IPS-NIHi11 (cell line): ENCODE results near the gene ATXN7L2.
A peak's percentile ranks its signal among the peaks of the same experiment; 100 is the strongest.

Experiments
- DNase-seq: peaks from one replicate; pipeline ENCODE4 v3.0.0; 2012; ENCODE audit warnings: mixed read lengths, low spot score

The ATXN7L2 gene

DNA sequence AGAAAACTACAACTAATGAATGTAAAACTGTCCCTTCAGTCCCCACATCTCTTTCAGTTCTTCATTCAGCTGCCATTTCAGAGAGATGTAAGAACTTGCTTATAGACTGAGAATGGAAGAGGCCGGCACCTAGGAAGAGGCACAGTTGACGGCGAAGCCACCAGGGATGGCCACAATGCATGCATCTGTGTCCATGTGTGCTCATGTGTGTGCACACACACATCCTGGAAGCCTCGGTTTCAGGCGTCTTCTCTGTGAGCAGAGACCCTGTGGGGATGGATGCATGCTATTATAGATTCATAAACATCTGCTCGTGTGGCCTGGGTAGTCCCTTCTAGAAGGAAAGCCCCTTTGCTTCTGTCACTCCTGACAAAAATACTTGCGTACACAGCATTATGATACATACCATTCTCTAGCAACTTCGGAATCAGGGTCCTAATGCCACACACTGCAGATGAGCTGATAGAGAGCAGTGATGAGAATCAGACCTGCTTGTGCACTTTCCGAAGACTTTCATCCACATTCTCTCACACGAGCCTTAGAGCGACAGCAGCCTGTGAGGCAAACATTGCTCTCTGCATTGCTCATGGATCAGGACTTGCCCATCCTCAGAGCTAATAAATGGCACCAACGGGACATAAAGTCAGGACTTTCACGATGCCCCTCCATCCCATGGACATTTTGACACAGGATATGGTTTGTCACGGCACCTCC, 43.5 kb downstream of the ATXN7L2 start:
- DNase-seq, result no peak

DNA sequence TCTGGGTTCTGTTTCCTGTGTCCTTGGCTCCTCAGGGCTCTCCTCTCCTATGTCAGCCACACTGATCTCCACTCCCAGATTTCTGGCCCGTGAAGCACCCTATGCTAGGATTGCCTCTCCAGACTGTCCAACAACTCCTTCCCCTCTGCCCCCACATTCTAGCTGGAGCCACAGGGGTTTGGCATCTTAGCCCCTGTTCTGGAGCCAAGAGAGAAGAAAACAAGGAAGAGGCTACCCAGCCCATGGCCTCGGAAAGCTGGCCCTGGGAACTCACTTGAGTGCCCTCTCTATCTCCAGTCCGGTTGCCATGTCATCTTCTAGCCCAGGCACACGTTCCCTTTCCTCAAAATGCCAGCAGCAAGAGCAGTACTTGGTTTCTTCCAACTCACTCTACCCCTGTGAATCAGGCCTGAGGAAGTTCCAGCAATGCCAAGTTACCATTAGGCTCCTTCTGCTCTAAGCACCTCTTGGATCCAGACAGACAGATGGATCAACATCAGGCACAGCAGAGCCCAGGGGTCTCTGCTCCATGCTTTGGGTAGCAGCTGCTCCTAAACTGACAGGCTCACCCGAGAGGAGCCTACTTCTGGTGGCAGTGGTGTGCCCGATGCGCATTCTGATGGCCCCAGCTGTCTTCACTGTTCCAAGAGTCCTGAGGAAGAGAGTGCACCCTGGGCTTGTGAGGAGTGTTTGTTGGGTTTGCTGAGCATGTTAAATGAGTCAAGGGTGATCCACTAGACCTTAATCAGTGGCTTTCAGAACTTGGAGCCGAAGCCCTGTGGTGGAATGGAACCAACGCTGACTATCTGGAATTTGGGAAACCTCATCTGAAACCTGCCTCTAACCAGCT, 44.4 kb downstream of the ATXN7L2 start:
- DNase-seq, result no peak

DNA sequence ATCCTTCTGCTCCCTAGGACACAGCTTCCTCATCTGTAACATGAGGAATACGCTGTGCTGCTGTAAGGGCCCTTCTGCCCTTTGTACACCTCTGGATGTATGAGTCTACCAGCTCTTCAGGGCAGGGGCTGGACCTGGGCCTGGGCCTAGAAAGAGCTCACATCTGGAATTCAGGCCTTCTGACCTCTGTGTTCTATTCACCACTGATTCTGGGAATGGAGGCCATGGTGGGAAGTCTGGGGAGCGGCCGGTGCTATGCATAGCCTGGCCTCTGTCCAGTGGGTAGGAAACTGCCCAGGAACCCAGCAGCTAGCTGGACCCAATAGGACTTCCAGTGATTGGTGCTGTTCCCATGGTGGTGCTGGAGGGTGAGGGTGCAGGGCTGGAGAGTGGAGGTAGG, 45.0 kb downstream of the ATXN7L2 start:
- DNase-seq, result no peak

DNA sequence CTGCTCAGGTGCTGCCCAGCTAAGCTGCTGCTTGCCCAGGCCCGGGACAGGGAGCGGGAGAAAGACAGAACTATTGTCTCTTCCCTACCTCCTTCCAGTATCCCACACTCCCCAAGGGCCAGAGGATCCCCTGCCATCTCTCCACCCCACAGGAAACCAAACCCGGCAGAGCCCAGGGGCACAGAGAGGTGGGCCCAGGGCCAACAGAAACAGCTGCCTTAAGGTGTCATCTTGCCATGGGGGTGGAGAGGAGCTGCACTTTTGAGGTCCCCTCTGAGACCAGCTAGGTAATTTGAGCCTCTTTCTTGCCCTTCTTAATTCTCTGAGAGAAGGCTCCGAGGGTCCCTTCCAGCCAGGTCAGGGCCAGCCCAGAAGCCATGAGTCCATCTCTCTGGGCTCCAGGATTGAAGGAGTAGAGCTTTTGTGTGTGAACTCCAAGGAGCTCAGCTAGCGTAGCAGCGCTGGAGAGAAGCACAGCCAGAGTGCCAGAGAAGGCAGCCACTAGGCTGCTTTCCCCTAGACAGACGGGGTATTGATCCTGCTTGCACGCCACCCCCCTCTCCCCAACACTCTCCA, 46.3 kb downstream of the ATXN7L2 start:
- DNase-seq, result no peak

DNA sequence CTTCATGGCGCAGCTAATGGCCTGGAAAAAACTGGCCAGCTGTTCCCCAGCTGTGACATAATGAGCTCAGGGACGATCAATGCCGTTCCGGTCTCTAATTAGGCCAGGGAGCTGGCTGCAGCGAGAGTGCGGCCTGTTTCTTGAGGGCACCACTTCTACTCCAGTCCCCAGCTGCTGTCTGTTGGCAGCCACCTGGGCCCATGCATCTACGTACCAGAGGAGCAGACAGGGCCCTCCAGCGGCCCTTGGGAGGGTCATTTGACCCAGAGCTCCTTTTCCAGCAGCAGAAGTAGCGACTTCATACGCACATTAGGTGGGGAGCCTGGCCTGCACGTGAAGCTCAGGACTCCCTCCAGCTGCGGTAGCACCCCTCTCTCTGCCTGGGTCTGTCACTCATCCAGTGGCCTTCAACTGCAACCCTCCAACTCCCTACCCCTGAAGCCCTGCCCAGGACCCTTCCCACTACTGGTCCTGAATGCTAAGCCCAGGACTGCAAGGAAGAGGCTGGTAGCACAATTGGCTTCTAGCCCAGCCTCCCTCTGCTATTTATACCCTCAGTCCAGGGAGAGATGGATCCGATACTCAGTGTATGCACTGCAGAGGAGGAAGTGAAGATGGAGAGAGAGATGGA, 46.9 kb downstream of the ATXN7L2 start:
- no peak for DNase-seq

DNA sequence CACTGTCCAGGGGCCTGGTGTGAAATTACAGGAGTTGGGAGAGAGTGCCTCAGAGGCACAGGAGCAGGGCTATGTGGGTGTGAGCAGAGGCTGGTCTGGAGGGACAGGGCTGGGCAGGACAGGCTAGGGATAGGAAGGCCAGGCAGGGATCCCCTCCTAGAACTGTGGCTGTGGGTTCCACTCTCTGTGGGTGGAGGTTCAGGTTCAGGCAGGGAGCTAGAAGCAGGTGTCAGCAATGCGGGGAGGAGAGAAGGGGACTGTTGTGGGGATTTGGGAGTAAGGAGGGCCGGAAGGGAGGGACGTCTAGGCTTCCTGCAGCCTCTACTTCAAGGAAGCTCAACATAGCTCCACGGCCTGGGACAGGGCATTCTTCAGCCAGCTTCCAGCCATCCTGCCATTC, 47.7 kb downstream of the ATXN7L2 start:
- DNase-seq, result no peak

DNA sequence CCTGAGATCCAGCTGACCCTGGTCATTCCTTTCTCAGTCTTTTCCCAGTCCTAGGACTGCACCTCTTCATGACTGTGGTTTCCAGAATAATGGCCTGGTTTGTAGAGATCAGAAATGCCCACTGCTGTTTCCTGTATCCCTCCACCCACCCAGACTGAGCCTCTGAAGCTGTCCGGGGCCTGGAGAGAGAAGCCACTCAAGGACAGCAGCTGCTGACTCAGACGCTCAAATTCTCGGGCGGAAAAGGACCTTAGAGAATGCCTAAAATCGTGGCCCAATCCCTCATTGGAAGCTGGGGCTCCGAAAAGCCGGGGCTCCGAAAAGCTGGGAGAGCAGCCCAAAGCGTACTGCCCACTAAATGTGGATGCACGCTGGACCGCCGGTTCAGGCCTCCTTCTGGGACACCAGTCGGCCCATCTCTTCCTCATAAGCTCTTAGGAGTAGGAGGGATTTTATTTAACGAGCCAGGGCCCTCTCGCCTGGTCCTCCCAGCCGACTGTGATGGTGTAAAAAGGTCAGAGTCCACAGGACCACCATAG, 48.2 kb downstream of the ATXN7L2 start:
- DNase-seq, result no peak

DNA sequence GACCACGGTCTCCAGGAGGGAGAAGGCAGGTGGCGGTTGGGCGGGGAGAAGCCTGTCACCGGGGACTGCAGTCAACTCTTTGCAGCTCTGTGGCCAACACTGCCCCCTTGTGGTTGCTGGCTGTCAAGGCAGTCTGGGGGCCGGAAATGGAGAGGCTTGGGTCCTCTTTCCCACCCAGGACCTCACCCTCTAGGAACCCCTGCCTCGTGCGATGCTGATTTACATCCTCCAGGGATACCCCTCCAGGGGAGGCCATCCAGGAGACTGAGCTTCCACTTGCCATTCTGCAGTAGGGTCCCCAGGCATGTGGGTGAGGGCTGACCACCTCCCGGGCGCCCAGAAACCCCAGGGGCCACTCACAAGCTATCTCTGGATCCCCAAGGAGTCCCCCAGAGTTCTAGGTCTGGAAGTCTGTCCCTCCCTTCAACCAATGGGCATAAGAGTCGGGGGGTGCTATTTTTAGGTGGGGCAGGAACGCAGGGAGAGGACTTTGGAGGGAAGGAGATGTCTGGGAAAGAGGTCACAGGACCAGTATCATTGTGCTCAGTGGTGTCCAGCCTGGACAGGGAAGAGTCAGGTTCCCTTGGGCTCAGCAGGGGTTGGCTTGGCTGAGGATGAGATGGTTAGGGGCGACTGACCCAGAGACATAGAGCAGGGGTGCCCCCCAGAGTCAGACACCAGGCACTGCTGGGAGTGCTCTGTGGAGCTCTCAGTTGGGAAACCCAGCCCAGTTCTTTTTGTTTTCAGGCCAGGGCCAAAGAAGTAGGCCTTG, 48.8 kb downstream of the ATXN7L2 start:
- peak; percentile 91 for DNase-seq

DNA sequence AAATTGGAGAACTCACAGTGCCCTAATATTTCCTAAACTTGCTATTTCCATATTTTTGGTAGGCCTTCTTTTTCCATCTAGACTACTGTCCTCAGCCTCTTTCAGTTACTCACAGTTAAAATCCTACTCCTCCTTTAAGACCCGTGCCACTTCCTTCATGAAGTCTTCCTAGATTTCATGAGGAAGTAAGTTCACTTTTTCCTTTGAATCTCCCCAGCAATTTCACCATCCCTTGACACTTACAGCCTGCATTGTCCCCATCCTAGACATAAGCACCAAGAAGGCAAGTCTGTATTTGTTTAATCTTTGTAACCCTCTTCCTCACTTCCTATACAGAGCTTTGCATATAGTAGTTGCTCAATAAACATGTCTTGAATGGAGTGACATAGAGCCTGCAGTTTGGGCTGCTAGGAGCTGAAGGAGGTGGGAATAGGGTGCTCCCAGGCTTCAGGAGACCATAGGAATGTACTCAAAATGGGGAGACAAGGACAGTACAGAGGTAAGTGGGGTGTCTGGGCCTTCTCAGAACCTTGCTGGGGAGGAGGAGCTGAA, 50.7 kb downstream of the ATXN7L2 start:
- DNase-seq, result no peak

DNA sequence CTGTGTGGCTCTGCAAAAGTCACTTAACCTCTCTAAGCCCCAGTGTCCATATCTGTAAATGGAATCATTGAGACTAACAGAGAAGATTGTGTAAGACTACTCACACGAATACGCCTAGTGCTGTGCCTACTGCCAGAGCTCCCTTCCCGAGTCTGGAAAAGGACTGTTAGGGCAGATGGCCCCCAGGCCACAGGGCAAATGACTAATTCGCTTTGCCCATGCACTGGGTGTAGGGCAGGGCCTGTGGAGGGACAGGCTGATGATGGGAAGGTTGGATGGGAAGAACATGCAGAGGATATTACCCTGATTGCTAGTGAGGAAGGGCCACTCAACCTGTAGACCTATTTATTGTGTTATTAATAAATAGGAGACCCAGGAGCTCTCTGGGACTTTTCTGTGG, 51.8 kb downstream of the ATXN7L2 start:
- DNase-seq, result no peak

DNA sequence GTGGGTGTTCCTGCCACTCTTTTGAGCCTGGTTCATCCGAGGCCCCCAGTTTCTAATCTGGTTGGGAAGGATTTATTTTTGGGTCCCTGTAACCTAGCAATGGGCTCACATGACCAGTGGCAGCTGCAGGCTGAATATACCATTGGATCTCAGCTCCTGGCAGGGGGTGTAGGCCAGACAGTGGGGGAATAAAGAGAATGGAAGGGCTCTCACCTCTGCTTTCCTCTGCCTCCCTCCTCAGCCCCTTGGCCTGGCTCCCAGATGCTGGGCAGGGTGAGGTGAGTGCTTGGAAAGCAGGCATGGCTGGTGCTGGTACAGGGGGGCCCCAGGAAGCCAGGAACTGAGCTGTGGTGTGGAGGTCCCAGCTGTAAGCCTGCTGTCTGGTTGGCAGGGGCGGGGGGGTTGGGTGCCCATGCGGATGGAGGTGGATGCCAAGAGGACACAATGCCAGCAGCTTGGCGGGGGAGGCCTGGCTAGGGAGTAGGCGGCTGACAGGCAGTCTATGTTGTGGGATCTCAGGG, 52.3 kb downstream of the ATXN7L2 start:
- no peak for DNase-seq

DNA sequence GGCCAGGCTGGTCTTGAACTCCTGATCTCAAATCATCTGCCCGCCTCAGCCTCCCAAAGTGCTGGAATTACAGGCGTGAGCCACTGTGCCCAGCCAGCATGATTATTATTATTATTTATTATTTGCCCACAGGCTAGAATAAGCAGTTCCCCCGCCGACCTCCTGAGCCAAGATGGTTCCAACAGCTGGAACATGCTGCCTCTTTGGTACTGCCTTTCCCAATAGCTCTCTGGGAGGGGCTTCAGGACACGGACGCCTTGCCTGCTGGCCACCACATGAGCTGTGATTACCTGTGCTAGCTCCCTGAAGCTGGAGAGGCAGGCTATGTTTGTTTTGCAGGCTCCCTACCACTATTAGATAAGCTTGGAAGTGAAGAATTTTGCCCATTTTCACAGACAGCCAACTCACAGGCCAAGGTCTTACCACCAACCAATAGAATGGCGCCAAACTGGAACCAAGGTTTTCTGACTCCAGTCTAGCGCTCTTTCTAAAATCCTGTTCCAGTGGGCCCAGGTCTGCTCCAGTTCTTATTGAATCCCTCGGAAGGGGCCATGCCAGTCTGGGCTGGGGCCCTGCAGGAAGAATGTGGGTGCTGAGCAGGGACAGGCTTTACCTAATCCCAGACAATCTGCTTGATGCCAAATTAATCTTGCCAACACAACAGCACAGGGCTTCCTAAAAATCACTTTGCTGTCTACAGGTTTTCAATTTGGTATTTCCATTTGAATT, 53.9 kb downstream of the ATXN7L2 start:
- DNase-seq, result no peak

DNA sequence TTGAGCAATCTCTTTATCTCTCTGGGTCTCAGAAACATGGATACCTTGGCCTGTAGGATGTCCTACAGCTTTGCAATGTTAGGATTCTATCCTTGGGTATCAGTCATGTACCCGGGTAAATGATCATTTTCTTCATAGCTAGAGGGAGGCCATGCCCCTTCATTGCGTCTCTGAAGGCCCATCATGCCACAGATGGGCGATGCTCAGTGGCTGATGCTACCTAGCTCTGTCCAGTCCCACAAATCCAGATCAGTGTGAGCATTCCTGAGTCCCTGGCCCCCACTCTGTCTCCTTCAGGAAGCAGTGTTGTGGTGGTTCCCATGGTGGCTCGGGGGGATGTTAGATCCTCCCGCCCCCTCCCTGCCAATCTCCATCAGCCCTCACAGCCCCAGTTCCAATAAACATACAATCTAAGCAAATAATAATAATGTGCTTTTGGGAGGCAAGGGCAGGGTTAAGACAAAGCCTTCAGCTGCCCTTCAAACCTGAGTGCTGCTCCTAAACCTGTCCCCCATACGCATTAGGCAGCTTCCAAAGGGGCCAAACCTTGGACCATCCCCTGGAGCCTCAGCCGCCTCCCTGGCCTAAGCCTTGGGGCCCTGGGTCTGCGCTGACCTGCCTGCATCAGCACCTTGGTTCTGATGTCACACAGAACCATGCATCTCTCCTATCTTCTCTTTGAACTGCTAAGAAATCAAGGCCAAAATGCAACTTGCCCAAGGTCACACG, 55.3 kb downstream of the ATXN7L2 start:
- DNase-seq, result no peak

DNA sequence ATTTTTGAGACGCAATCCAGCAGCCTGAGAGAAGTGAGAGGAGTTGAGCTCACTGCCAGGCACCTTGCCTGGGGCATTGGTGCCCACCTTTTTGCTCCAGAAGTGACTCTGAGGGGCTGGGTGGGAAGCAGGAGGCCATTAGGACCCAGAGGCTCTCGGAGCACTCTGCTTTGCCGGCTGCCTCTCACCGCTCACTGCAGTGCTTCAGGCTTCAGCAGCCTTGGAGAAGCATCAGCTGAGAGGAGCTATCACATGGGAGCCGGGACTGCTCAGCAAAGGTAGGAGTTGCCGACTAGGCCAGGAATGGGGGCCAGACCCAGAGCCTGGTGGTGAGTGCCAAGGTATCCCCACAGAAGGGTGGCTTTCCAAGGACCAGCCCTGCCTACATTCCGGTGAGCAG, 56.0 kb downstream of the ATXN7L2 start, which contains the start of gene GPR61:
Gene GPR61 (plus strand): TSS at position 197 of the 400 bp plus-strand sequence. CDS start 3,151 bp downstream, outside the sequence.
- DNase-seq, result no peak

DNA sequence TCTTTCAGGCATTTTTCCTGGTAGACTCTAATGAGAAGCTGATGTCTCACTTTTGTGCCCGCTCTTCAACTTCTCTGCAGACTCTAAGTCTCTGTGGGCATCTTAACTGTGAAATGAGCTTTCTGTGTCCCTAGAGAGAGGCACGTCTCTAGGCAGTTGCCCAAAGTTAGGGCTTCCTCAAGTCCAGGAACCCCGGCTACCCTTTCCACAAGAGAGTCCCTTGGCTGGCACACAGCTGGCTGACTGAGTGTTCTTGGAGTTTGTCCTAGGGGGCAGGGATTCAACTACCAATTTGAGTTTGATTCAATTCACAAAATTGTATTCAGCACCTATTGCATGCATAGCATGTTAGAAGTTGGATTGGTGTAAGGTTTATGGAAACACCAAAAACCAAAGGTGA, 57.4 kb downstream of the ATXN7L2 start:
- DNase-seq, result no peak
